Activated CD8-positive, alpha-beta T cell treated with anti-CD3 and anti-CD28 coated beads, Interleukin-2, amount 10 ng/mL, durations not matched to agents 7 days and 5 days (primary cell): ENCODE results near the gene CCDC50. TPM values are rescaled to one million over a fixed set of nuclear protein-coding genes. Genes with fewer than 3 reads are reported as not detected.

ENCODE experiments used
- ATAC-seq: fragments of 150-1000 bp; cut with Tn5 transposase; one replicate; pipeline ENCODE4 v1.10.0; 2021; ENCODE audit warnings: moderate library complexity
- CTCF ChIA-PET: fragments of 350-600 bp; sonication (Branson Sonifier 250); formaldehyde crosslinking; loops from one replicate; lab custom pipeline; 2021; ENCODE audit warnings: antibody characterized with exemption; lab: Charles Lee
- POLR2A ChIA-PET: fragments of 350-600 bp; sonication (Branson Sonifier 250); formaldehyde crosslinking; loops from one replicate; lab custom pipeline; 2021; ENCODE audit warnings: antibody characterized with exemption; lab: Charles Lee
- DNase-seq: peaks from one replicate; pipeline ENCODE4 v3.0.0-alpha.2; 2020
- H3K27ac Mint-ChIP-seq: one replicate; pipeline ENCODE4 v1.8.0; 2021; ENCODE audit warnings: mild to moderate bottlenecking, mixed read lengths
- H3K27me3 Mint-ChIP-seq: one replicate; pipeline ENCODE4 v1.8.0; 2021; ENCODE audit warnings: low read depth, mixed read lengths
- H3K36me3 Mint-ChIP-seq: one replicate; pipeline ENCODE4 v1.8.0; 2021; ENCODE audit warnings: low read depth, mixed read lengths
- H3K4me1 Mint-ChIP-seq: one replicate; pipeline ENCODE4 v1.8.0; 2021; ENCODE audit warnings: low read depth, mixed read lengths
- H3K4me3 Mint-ChIP-seq: one replicate; pipeline ENCODE4 v1.8.0; 2021; ENCODE audit warnings: mild to moderate bottlenecking, mixed read lengths
- H3K9me3 Mint-ChIP-seq: one replicate; pipeline ENCODE4 v1.8.0; 2022; ENCODE audit warnings: mixed read lengths; ENCODE audit not compliant: insufficient read depth
- total RNA-seq, 2 experiments: library from RNA; stranded (reverse); gene quantifications; one replicate each; pipeline ENCODE4 v1.2.3, GENCODE V29; 2021

CCDC50 gene
- total RNA-seq, 2 experiments from 2014 or later = 7.6 to 9.3 TPM

DNA sequence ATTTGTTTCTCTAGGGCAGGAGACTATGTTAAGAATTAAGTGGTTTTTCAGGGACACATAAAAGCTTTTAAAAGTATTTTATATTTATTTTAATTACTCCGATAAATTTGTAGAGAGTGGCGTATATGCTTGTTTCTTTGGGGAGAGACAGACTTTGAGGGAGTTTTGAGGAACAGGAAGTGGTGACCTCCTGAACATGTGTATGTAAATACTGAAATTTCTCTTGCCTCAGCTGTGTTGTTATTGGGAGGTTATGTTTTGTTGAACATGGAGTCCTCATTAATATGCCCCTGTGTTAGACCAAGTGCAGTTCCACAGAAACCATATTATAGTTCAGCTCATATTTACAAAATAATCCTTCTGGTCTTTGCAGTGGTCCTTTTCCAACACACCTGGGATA, 42.9 kb downstream of the CCDC50 start:
- H3K4me1 Mint-ChIP-seq = peaks cover 2% of the 10 kb centered on the region

DNA sequence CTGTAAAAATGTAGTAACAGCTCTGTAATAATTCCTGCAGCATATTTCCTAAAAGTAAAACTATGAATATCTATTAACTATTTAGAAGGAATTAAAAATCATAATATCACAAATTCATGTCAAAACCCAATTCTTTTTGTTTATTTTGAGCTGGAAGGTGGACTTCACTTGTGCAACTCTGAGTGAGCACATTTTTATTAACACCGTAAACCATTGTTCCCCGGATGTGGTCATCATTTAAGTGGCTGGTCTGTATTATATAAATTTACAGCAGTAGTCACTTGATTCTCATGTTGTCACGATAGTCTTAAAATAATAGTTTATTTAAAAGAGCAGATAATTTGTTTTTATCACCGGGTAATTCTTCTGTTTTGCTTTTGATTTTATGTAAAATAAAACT, 44.1 kb downstream of the CCDC50 start:
- POLR2A ChIA-PET = no interaction called here
- no peak overlapping the region for H3K4me3 Mint-ChIP-seq
- peaks cover 5% of the 10 kb centered on the region for H3K4me1 Mint-ChIP-seq
- H3K27ac Mint-ChIP-seq = no peak overlapping the region
- H3K27me3 Mint-ChIP-seq = no peaks in the 10 kb centered on the region
- no peaks in the 10 kb centered on the region for H3K36me3 Mint-ChIP-seq
- DNase-seq (no peak), ATAC-seq (no peak)
- CTCF ChIA-PET = no interaction called here
- H3K9me3 Mint-ChIP-seq = no peaks in the 10 kb centered on the region

More for the DNA sequence above, 42.9 kb downstream of the CCDC50 start:
- H3K27me3 Mint-ChIP-seq = no peaks in the 10 kb centered on the region
- no peaks in the 10 kb centered on the region for H3K36me3 Mint-ChIP-seq
- DNase-seq (no peak), ATAC-seq (no peak)
- ChIA-PET CTCF (no interaction called here), POLR2A (no interaction called here)
- no peak overlapping the region for H3K4me3 Mint-ChIP-seq
- H3K27ac Mint-ChIP-seq = no peak overlapping the region
- H3K9me3 Mint-ChIP-seq = no peaks in the 10 kb centered on the region

DNA sequence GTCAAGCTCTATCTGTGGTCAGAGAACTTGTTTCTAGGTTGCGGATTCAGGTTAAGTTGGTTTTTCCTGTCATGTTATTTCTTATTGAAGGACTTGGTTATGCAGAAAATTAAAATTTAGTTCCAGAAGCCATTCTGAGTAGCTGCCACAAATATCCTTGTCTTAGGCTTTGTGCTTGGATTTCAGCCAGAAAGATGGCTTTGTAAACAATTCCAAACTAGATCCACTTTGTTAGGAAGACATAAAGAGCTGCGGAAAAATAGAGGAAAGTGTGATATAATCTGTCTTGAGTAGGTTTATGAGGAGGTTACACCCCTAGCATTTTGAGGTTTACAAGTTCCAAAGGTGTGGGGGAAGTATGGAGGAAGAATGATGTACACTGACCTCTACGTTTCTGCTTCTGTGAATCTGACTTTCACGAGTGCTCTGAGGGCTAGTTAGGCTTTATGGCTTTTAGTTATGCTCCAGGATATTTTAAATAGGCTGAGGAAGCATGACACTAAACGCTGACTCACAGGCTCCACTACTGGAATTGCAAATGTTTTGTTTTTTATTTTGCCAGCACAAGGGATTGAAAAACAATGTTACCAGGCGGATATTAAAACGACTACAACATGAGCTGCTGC, 47.4 kb downstream of the CCDC50 start:
- H3K9me3 Mint-ChIP-seq = no peaks in the 10 kb centered on the region
- ChIA-PET POLR2A (no interaction called here), CTCF (no interaction called here)
- no peaks in the 10 kb centered on the region for H3K27me3 Mint-ChIP-seq
- no peak for DNase-seq
- H3K4me3 Mint-ChIP-seq = no peak overlapping the region
- no peak for ATAC-seq
- H3K4me1 Mint-ChIP-seq = peaks cover 10% of the 10 kb centered on the region
- H3K27ac Mint-ChIP-seq = no peak overlapping the region
- no peaks in the 10 kb centered on the region for H3K36me3 Mint-ChIP-seq

DNA sequence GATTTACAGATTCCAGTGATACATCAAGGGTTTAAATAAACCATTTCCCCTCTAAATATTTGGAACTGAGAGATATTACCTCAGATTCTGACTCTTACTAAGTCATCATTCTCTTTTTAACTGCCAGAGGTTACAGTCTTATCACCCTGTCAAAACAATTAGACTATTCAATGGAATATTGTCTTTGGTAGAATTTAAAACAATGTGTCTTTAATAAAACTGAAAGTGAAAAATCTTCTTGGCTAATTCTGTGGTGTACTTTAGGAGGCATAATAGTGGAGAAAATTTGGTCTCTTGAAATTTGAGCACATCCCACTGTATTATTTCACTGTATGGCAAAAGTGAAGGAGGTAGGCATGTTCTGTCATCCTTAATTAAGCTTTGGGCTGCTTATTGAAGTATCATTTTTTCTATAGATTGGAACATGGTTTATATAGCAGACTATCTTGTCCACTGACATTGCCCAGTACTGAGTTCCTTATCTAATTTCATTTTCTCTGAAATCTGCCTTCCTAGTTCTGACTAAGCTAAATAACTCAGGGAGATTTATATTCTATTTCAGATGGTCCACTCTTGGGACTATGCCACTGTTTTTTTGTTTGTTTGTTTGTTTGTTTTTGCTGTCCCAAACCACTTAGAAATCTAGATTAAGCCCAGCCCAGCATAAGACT, 49.1 kb downstream of the CCDC50 start:
- H3K4me3 Mint-ChIP-seq = no peak overlapping the region

DNA sequence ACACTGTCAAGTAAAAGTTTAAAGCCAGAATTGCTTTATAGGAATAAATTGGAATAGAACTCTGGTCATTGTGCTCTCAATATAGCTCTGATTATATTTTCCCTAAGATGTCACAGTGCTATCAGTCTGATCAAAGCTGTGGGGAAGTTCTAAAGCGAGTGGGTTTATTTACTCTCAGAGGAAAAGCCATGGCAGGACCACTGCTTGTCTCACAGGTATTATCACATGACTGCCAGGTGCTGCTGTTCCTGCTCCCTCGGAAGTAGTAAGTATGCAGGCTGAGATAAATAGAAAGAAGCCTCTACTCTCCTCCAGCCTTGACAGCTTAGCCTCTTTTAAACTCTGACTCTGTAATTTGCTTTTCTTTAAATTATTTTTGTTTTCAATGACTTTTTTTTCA, 50.3 kb downstream of the CCDC50 start:
- no peaks in the 10 kb centered on the region for H3K36me3 Mint-ChIP-seq
- DNase-seq (no peak), ATAC-seq (no peak)
- H3K4me3 Mint-ChIP-seq = no peak overlapping the region
- POLR2A ChIA-PET = no interaction called here
- H3K27ac Mint-ChIP-seq = no peak overlapping the region
- H3K27me3 Mint-ChIP-seq = no peaks in the 10 kb centered on the region
- peaks cover 8% of the 10 kb centered on the region for H3K4me1 Mint-ChIP-seq
- H3K9me3 Mint-ChIP-seq = no peaks in the 10 kb centered on the region
- CTCF ChIA-PET = no interaction called here

More for the DNA sequence above, 49.1 kb downstream of the CCDC50 start:
- no peak overlapping the region for H3K27ac Mint-ChIP-seq
- peaks cover 8% of the 10 kb centered on the region for H3K4me1 Mint-ChIP-seq
- no peak for DNase-seq
- ChIA-PET CTCF (no interaction called here), POLR2A (no interaction called here)
- H3K27me3 Mint-ChIP-seq = no peaks in the 10 kb centered on the region
- no peaks in the 10 kb centered on the region for H3K36me3 Mint-ChIP-seq
- no peaks in the 10 kb centered on the region for H3K9me3 Mint-ChIP-seq
- no peak for ATAC-seq

DNA sequence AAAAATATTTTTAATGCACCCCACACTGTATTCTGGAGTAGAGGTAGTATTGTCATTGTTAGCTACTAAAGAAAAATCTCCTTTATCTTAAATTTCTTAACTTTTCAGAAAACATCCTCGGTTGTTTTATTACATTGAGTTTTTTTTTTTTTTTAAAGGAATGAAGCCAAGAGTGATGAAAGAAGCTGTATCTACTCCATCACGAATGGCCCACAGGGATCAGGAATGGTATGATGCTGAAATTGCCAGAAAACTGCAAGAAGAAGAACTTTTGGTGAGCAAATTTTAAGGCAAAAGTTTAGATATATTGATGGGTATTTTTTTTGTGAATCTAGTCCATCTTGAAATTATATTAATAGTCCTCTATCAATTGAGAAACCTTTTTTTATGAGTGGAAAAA, 50.8 kb downstream of the CCDC50 start:
- Mint-ChIP-seq H3K27ac (no peak overlapping the region), H3K4me3 (no peak overlapping the region), H3K9me3 (no peaks in the 10 kb centered on the region), H3K4me1 (peaks cover 8% of the 10 kb centered on the region), H3K36me3 (no peaks in the 10 kb centered on the region), H3K27me3 (no peaks in the 10 kb centered on the region)
- ChIA-PET POLR2A (no interaction called here), CTCF (no interaction called here)
- ATAC-seq (no peak), DNase-seq (no peak)

DNA sequence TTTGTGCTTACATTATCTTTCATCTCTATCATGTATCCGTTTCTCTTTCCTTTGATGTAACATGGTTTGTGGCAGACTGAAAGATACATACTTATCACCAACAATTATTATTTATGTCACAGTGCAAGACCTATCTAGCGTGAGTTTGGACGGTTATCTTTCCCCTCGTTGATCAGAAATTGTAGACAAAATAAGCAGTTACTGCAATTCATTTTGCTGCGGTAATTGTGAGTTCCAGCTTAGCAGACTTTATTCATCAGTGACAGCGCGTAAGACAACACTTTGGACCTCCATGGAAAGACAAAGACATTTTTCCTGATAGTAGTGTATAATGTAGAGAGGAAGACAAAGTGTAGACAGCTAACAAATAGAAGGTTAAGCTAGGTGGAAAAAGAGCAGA, 52.1 kb downstream of the CCDC50 start:
- Mint-ChIP-seq H3K4me1 (peaks cover 8% of the 10 kb centered on the region), H3K9me3 (no peaks in the 10 kb centered on the region), H3K27me3 (no peaks in the 10 kb centered on the region), H3K27ac (no peak overlapping the region), H3K36me3 (no peaks in the 10 kb centered on the region), H3K4me3 (no peak overlapping the region)
- POLR2A ChIA-PET = no interaction called here
- no peak for ATAC-seq
- no peak for DNase-seq
- CTCF ChIA-PET = no interaction called here

DNA sequence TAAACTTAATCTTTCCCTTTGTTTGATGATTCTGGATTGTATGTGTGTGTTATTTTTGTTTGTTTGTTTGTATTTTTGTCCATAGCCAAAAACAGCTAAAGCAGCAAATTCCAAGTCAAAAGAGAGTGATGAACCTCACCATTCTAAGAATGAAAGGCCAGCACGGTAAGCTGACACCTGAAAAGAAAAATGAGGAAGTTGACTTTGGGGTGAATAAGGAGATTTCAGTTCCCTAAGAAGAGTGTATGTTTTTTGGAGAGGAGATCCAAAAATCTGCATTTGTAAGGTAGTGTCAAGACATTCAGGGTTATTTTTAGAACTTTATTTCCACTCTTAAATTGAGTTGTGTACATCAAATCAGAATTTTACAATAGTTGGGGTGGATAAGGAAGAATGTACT, 53.5 kb downstream of the CCDC50 start:
- DNase-seq (no peak), ATAC-seq (no peak)
- H3K4me1 Mint-ChIP-seq = peaks cover 8% of the 10 kb centered on the region
- no peak overlapping the region for H3K27ac Mint-ChIP-seq
- no peak overlapping the region for H3K4me3 Mint-ChIP-seq
- CTCF ChIA-PET = no interaction called here
- no peaks in the 10 kb centered on the region for H3K27me3 Mint-ChIP-seq
- H3K9me3 Mint-ChIP-seq = no peaks in the 10 kb centered on the region
- POLR2A ChIA-PET = no interaction called here
- no peaks in the 10 kb centered on the region for H3K36me3 Mint-ChIP-seq

DNA sequence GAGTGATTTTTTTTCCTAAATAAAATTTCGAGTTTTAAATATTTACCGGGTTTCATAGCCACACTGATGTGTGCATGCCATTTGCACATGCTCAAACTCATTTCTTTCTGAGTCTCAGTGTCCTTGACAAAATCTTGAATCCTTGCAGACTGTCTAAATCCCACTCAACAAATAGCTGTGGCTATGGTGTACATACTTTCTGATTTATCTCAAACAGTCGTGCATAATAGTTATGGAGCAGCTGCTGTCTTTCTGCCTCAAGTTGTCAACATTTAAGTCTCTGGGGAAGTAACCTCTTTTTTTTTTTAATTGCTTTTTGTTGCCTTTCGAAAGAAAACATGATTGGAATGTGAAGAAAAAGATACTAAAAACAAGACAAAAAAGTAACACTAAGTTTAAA, 53.9 kb downstream of the CCDC50 start:
- no peak overlapping the region for H3K27ac Mint-ChIP-seq
- no peaks in the 10 kb centered on the region for H3K27me3 Mint-ChIP-seq
- no peaks in the 10 kb centered on the region for H3K36me3 Mint-ChIP-seq
- ATAC-seq (no peak), DNase-seq (no peak)
- no peak overlapping the region for H3K4me3 Mint-ChIP-seq
- POLR2A ChIA-PET = no interaction called here
- CTCF ChIA-PET = no interaction called here
- no peaks in the 10 kb centered on the region for H3K9me3 Mint-ChIP-seq
- peaks cover 7% of the 10 kb centered on the region for H3K4me1 Mint-ChIP-seq

DNA sequence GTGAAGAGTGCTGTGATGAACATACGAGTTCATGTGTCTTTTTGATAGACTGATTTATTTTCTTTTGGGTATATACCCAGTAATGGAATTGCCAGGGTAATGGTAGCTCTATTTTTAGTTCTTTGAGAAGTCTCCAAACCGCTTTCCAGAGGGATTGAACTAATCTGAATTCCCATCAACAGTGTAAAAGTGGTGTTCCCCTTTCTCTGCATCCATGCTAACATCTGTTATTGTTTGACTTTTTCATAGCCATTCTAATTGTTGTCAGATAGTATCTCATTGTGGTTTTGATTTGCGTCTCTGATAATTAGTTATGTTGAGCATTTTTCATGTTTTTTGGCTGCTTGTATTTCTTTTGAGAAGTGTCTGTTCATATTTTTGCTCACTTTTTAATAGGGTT, 55.9 kb downstream of the CCDC50 start:
- H3K27me3 Mint-ChIP-seq = no peaks in the 10 kb centered on the region
- H3K4me3 Mint-ChIP-seq = no peak overlapping the region
- H3K9me3 Mint-ChIP-seq = no peaks in the 10 kb centered on the region
- H3K27ac Mint-ChIP-seq = no peak overlapping the region
- CTCF ChIA-PET = no interaction called here
- H3K4me1 Mint-ChIP-seq = no peaks in the 10 kb centered on the region
- H3K36me3 Mint-ChIP-seq = no peaks in the 10 kb centered on the region
- DNase-seq = no peak
- no peak for ATAC-seq
- POLR2A ChIA-PET = no interaction called here

DNA sequence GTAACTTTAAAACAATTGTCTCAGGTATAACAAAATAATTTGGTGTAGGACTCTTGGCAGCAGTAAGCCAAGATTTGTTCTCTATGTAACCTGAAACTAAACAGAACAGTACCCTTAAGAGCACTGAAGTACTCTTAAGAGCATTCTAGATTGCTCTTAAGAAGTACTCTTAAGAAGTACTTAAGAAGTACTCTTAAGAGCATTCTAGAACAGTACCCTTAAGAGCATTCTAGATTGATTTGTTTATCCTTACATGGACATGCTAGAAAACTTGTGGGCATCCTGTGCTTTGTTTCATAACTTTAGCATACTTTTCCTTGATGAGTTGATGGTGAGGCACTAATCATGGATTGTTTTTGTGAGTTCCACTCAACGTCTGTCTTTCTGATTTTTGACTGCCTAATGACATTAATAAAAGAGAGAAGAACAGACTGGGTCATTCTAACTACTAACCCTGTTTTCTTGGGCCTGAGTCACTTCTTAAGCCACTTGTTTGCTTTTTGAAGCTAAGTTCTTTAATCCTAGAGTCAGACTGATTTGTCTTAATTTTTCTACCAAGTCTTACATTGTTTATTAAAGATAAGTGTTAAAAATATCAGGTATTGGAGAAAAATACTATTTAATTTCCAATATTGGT, 58.4 kb downstream of the CCDC50 start:
- Mint-ChIP-seq H3K36me3 (no peaks in the 10 kb centered on the region), H3K27ac (no peak overlapping the region), H3K9me3 (no peaks in the 10 kb centered on the region), H3K4me1 (no peaks in the 10 kb centered on the region), H3K27me3 (no peaks in the 10 kb centered on the region), H3K4me3 (no peak overlapping the region)
- ATAC-seq (no peak), DNase-seq (no peak)
- ChIA-PET CTCF (no interaction called here), POLR2A (no interaction called here)

DNA sequence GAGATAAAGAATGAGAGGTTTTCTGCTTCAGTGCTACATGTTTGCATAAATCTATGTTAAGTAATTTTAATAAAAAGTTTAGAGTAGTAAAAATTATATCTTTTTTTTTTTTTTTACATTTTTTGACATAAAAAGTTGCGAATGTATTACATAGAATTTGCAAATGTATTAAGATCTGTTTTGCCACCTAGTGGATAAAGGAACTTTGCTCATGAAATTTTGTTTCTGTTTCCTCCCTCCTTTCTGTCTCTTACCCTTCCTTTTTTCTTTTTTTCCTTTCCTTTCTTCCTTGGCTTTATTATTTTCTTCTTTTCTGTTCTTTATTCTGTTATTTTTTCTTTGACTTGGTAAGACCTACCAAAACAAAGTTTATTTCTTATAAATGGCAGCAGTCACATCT, 59.6 kb downstream of the CCDC50 start:
- Mint-ChIP-seq H3K27ac (no peak overlapping the region), H3K27me3 (no peaks in the 10 kb centered on the region), H3K4me1 (no peaks in the 10 kb centered on the region), H3K9me3 (no peaks in the 10 kb centered on the region), H3K36me3 (no peaks in the 10 kb centered on the region), H3K4me3 (no peak overlapping the region)
- ChIA-PET POLR2A (no interaction called here), CTCF (no interaction called here)
- ATAC-seq (no peak), DNase-seq (no peak)
